ENCODE results near the gene MGMT.

The MGMT gene

DNA sequence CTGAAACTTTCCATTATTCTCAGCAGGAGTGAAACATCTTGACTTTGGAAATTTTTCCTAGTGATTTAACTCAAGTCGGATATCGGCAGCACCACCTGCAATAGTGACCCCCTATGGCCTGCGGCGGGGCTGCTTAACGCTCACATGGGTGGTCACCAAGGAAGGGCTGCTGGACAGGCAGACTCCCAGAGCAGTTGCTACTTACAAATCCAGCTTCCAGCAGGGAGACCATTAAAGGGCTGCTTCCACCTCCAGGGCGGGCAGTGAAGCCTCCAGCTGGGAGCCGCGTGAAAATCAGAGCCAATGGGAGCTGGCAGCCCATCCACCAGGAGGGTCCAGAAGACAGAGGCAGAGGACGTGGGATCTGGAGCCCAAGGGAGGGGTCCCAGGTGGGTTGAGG, 122.5 kb downstream of the MGMT start:
- Histone ChIP-seq H4K20me1 (no peaks in the 10 kb centered on the region), H3K4me2 (no peak overlapping the region), H3K36me3 (peaks cover 52 to 97% (median 79%) of the 10 kb centered on the region in 11 experiments), H3K9me3 (replicated peaks in 1 of 11) (peaks cover 85 to 100% (median 93%) of the 10 kb centered on the region in 11 experiments), H3K9ac (no peak overlapping the region), H3K4me3 (no peak overlapping the region), H3K4me1 (peaks cover 0 to 3% (median 2%) of the 10 kb centered on the region in 10 experiments; a peak in 9 of 20 replicates), H3K27me3 (no peaks in the 10 kb centered on the region), H3K27ac (no peak overlapping the region)
- TF ChIP-seq Cebpa-rat (IDR thresholded peaks at IDR 0.05), result no peak

DNA sequence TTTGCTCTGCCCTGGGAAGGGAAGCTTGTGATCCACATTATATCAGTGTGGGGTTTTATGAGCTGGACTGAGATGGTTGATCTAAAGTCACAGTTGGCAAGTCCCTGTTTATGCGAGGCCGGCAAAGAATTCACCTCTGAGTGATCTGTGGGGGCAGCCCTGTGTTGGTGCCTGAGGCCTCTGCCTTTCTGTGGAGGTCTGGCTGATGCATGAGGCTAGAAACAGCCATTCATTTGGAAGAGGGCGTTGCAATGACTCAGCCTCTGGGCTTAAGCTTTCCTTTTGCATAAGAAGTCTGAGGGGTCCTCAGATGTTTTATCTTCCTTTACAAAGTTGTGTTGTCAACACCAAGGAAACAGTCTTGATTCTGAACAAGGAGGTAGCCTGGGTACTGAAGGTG, 126.9 kb downstream of the MGMT start:
- Histone ChIP-seq H3K27me3 (no peaks in the 10 kb centered on the region), H3K9ac (no peak overlapping the region), H3K4me1 (no peaks in the 10 kb centered on the region), H3K36me3 (peaks cover 42 to 88% (median 66%) of the 10 kb centered on the region in 11 experiments), H4K20me1 (no peaks in the 10 kb centered on the region), H3K4me2 (no peak overlapping the region), H3K4me3 (no peak overlapping the region; a peak in 1 of 20 replicates), H3K9me3 (replicated peaks in 1 of 11) (peaks cover 61 to 94% (median 86%) of the 10 kb centered on the region in 11 experiments), H3K27ac (no peak overlapping the region)
- no peak for TF ChIP-seq Cebpa-rat (IDR thresholded peaks at IDR 0.05)

DNA sequence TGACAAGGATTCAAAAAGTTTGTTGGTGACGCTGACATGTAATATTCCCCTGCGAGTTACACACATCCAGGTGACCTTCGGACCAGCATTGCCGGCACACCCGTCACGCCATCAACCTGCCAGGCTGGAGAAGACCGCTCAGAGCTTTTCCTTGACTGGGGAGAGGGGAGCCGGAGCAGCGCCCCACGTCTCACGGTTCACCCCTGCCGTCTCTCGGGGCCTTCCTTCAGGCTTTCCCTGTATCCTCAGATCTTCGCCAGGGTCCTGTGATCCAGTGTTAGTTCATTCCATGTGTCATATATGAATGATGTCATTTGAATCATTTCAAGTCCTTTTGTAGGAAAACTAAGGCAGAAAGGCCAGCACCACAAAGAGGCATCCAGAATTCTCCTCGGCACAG, 127.8 kb downstream of the MGMT start:
- peaks cover 35 to 80% (median 57%) of the 10 kb centered on the region in 11 experiments for H3K36me3 ChIP-seq
- no peaks in the 10 kb centered on the region for H3K4me1 ChIP-seq
- no peak overlapping the region for H3K9ac ChIP-seq
- no peak overlapping the region for H3K4me2 ChIP-seq
- H3K27me3 ChIP-seq, result no peaks in the 10 kb centered on the region
- no peak overlapping the region for H3K4me3 ChIP-seq
- no peak for TF ChIP-seq Cebpa-rat (IDR thresholded peaks at IDR 0.05)
- no peaks in the 10 kb centered on the region for H4K20me1 ChIP-seq
- peaks cover 53 to 90% (median 79%) of the 10 kb centered on the region in 11 experiments for H3K9me3 ChIP-seq (replicated peaks in 1 of 11)
- no peak overlapping the region for H3K27ac ChIP-seq

DNA sequence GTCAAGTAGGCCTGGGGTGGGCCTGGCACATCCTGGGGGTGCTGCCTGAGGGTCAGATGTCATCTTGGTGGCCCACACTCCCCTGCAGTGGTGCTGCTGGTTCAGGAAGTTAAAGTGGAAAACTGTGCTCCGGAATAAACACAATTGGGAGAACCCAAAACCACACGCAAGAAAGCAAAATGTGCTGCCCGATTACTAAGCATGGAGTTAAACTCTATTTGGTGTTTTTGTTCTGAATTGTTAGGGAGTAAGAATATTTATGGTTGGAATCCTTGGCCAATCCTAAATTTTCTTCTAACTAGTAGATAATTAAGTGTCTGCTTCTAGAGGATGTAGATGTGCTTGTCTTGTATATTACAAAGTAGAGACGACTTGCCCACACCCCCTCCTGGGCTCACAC, 131.4 kb downstream of the MGMT start:
- Histone ChIP-seq H3K27ac (no peak overlapping the region), H3K4me2 (no peak overlapping the region), H3K9me3 (replicated peaks in 1 of 11) (peaks cover 30 to 58% (median 50%) of the 10 kb centered on the region in 11 experiments), H3K4me1 (peaks cover 4 to 26% (median 19%) of the 10 kb centered on the region in 10 experiments; a peak in 18 of 20 replicates), H3K4me3 (no peak overlapping the region), H3K27me3 (no peaks in the 10 kb centered on the region), H3K36me3 (peaks cover 23 to 46% (median 32%) of the 10 kb centered on the region in 11 experiments), H3K9ac (no peak overlapping the region), H4K20me1 (no peaks in the 10 kb centered on the region)
- no peak for TF ChIP-seq Cebpa-rat (IDR thresholded peaks at IDR 0.05)

DNA sequence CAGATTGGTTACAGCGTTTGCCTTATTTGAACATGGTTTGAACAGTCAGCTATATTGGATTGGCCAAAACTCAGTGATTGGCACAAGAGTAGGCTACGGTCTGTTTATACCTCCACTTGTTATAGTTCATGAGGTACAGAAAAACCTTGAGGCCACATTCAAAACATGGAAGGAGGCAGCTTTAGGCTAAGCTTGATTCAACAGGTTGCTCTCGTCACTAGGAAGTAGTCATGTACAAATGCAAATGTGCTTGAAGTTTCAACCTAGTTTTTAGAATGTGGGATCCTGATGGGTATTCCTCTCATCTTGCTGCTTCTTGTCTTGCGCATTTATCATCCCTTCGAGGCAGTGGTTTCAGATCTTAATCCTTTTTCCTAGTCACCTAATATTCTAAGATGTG, 132.1 kb downstream of the MGMT start:
- Histone ChIP-seq H3K4me2 (no peak overlapping the region), H3K9ac (no peak overlapping the region), H3K9me3 (replicated peaks in 1 of 11) (peaks cover 22 to 51% (median 43%) of the 10 kb centered on the region in 11 experiments), H3K27ac (no peak overlapping the region), H3K4me3 (no peak overlapping the region), H3K4me1 (peaks cover 4 to 34% (median 25%) of the 10 kb centered on the region in 10 experiments; a peak in 18 of 20 replicates), H3K36me3 (peaks cover 15 to 38% (median 24%) of the 10 kb centered on the region in 11 experiments), H4K20me1 (no peaks in the 10 kb centered on the region), H3K27me3 (no peaks in the 10 kb centered on the region)
- TF ChIP-seq Cebpa-rat (IDR thresholded peaks at IDR 0.05), result no peak

DNA sequence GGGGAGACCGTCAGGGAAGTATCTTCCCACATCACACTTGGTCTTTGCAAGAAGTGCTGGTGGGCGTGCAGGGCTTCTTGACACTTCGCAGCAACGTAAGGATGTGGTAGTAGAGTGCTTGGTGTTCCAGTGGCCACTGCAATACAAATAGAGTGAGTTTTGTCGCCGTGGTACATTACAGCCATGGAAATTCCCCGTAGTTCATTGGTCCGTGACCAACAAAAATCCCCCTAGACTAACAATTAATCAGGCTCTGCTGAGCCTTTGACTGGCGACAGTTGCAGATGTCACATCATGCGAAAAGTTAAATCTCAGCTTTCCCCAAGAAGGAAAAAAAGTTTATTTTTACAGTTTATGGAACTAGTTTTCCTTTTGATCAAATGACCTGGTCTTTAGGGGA, 134.7 kb downstream of the MGMT start:
- peaks cover 4 to 27% (median 19%) of the 10 kb centered on the region in 11 experiments; a peak in 15 of 22 replicates for H3K9me3 ChIP-seq (replicated peaks in 1 of 11)
- H3K4me1 ChIP-seq, result peaks cover 16 to 57% (median 47%) of the 10 kb centered on the region in 10 experiments
- H3K4me2 ChIP-seq, result peak overlapping the region; percentile 36 to 84 (median 71)
- no peaks in the 10 kb centered on the region for H4K20me1 ChIP-seq
- peak overlapping the region in 2 of 11 experiments; percentile 19 to 27; a peak in 2 of 22 replicates for H3K27ac ChIP-seq
- TF ChIP-seq Cebpa-rat (IDR thresholded peaks at IDR 0.05), result no peak
- no peak overlapping the region for H3K4me3 ChIP-seq
- H3K9ac ChIP-seq, result no peak overlapping the region
- peaks cover 0 to 14% (median 3%) of the 10 kb centered on the region in 11 experiments; a peak in 8 of 22 replicates for H3K36me3 ChIP-seq
- no peaks in the 10 kb centered on the region for H3K27me3 ChIP-seq

DNA sequence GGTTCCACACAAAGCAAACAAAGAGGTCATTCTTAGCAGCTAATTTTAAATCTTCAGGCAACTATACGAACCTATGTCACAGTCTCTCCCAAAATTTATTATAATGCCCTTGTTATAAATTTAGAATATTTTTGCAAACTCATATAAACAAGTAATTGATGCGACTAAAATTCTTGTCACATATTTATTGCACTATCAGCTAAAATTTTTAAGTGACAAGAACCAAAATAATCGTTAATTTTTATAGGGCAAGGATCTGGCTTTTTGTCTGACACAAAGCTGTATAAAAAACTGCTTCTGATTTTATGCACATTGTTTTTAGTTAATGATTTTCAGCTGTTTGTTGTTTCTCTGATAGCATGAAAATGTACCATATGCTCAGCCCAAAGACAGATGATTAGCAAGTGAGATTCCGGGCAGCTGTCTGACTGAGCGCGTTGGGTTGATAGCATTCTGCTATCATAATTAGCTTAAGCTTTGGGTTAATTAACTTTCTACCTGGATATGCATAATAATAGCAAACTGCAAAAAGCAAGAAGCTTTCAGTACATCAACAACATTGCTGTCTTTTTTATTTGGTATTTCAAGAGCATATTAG, 136.0 kb downstream of the MGMT start:
- peaks cover 0 to 3% (median 0%) of the 10 kb centered on the region in 11 experiments; a peak in 2 of 22 replicates for H3K36me3 ChIP-seq
- H3K9me3 ChIP-seq (replicated peaks in 1 of 11), result peaks cover 0 to 15% (median 8%) of the 10 kb centered on the region in 11 experiments; a peak in 12 of 22 replicates
- H3K27ac ChIP-seq, result no peak overlapping the region
- peaks cover 16 to 57% (median 47%) of the 10 kb centered on the region in 10 experiments for H3K4me1 ChIP-seq
- no peak overlapping the region for H3K9ac ChIP-seq
- H3K4me3 ChIP-seq, result no peak overlapping the region
- no peak for TF ChIP-seq Cebpa-rat (IDR thresholded peaks at IDR 0.05)
- H3K4me2 ChIP-seq, result peak overlapping the region in 1 of 11 experiments; percentile 72; a peak in 1 of 22 replicates
- H4K20me1 ChIP-seq, result no peaks in the 10 kb centered on the region
- H3K27me3 ChIP-seq, result no peaks in the 10 kb centered on the region

DNA sequence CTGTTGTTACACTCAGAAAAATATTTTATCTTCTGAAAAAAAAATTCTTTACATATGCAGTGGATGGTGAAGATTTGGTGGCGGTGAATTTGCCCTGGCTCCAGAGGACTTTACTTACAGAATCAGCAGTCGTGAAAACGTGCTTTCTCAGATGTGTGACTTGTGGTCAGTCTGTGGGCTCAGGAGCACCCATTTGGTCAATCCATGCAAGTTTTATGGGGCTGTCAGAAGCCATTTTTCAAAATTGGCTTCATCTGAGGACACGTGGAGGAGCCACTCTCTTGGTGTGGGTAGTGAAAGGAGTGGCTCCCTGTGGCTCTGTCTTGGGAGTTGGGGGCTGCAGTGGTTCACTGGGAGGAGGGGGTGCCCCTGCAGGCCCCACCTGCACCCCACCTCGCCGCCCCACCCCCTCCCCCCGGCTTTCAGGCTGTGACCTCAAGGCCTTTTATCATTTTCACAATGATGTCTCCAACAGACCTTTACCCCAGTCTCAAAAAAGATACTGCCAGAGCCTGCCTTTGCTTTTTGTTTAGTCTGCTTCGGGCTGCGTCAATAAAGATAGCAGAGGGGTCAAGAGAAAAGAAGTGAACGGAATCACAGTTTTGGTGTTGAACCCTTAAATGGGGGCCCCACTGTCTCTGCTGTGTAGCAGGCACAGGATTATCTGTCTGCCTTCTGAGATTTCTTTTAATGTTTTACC, 137.4 kb downstream of the MGMT start:
- H3K27me3 ChIP-seq, result no peaks in the 10 kb centered on the region

More for the DNA sequence above, 137.4 kb downstream of the MGMT start:
- Histone ChIP-seq H4K20me1 (0 out of 22 replicates have a peak, but pooled peaks cover 0 to 3% (median 0%) of the 10 kb centered on the region in 11 experiments), H3K4me3 (no peak overlapping the region), H3K9ac (0 out of 22 replicates have a peak overlapping the region, but pooled peaks of 1 of the 11 experiments have one; percentile 26), H3K36me3 (peaks cover 0 to 13% (median 0%) of the 10 kb centered on the region in 11 experiments; a peak in 8 of 22 replicates), H3K4me2 (peak overlapping the region in 7 of 11 experiments; percentile 52 to 72 (median 57); a peak in 15 of 22 replicates), H3K9me3 (replicated peaks in 1 of 11) (peaks cover 0 to 14% (median under 1%) of the 10 kb centered on the region in 11 experiments; a peak in 7 of 22 replicates), H3K27ac (peak overlapping the region in 1 of 11 experiments; percentile 50; a peak in 2 of 22 replicates), H3K4me1 (peaks cover 16 to 64% (median 47%) of the 10 kb centered on the region in 10 experiments)
- no peak for TF ChIP-seq Cebpa-rat (IDR thresholded peaks at IDR 0.05)

Measured in BLaER1 treated with 17β-estradiol and CSF1 and Interleukin-3, amounts not matched to agents 10 nM and 100 nM (cell line).